A549 (cell line): Measurements from ENCODE around the gene BGLAP.

ENCODE experiments used
- NR3C1 ChIP-seq: fragments of >200 bp; sonication (Bioruptor Twin); formaldehyde crosslinking; IDR thresholded peaks from 3 replicates; pipeline ENCODE4 v1.6.1; 2017
- TF ChIP-seq, protein P1 (sequence below): fragments of >200 bp; sonication (Bioruptor Twin); formaldehyde crosslinking; IDR thresholded peaks from 3 replicates; pipeline ENCODE4 v1.5.1; 2016

DNA sequence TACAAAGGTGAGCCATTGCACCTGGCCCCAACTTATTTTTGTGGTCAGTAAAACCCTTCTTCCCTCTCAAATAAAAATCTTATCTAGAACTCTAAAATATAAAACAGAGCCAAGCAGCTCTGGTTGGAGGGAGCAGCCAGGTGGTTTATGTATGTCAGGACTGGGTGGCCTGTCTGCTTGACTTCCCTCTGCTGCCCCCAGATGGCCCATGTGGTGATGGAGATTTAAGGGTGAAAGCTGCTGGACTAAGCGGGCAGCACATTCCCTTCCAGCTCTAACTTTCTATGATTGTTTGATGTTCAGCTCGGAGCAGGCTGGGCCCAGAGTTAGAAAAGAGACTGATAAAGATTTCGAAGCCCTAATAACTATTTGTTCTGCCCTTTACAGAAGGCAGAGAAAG lies 17.8 kb downstream of the BGLAP start:
- TF ChIP-seq, protein P1, sequence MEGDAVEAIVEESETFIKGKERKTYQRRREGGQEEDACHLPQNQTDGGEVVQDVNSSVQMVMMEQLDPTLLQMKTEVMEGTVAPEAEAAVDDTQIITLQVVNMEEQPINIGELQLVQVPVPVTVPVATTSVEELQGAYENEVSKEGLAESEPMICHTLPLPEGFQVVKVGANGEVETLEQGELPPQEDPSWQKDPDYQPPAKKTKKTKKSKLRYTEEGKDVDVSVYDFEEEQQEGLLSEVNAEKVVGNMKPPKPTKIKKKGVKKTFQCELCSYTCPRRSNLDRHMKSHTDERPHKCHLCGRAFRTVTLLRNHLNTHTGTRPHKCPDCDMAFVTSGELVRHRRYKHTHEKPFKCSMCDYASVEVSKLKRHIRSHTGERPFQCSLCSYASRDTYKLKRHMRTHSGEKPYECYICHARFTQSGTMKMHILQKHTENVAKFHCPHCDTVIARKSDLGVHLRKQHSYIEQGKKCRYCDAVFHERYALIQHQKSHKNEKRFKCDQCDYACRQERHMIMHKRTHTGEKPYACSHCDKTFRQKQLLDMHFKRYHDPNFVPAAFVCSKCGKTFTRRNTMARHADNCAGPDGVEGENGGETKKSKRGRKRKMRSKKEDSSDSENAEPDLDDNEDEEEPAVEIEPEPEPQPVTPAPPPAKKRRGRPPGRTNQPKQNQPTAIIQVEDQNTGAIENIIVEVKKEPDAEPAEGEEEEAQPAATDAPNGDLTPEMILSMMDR, result 0 out of 3 replicates have a peak, but pooled peaks have one; percentile 9
- TF ChIP-seq NR3C1, result no peak
